IMR-90 (cell line): Measurements from ENCODE around the gene CREBL2. TPM values are rescaled to one million over a fixed set of nuclear protein-coding genes. Genes with fewer than 3 reads are reported as not detected.
A peak's percentile ranks its signal among the peaks of the same experiment; 100 is the strongest.

Experiments used
- ATAC-seq: fragments of 200-7000 bp; cut with Tn5 transposase; 2 replicates; pipeline ENCODE4 v1.9.1; 2020; ENCODE audit warnings: low read depth, mild to moderate bottlenecking, moderate library complexity
- BruUV-seq: library from RNA; stranded (reverse); fragments of 400-500 nt; replicated peaks from 2 replicates; lab custom pipeline; 2021; lab: Mats Ljungman, UMichigan
- CTCF ChIA-PET: fragments of 300-600 bp; formaldehyde crosslinking; extraction: SDS; loops from one replicate; lab custom pipeline; 2021; ENCODE audit warnings: antibody characterized with exemption; lab: Yijun Ruan, JAX
- POLR2A ChIA-PET: fragments of 300-600 bp; sonication (Branson Sonifier 250); formaldehyde crosslinking; loops from one replicate; lab custom pipeline; 2022; ENCODE audit warnings: antibody characterized with exemption; ENCODE audit not compliant: unreplicated experiment; lab: Charles Lee
- DNase-seq: peaks from one replicate; pipeline ENCODE4 v3.0.0; 2013
- H2AFZ ChIP-seq: replicated peaks from 2 replicates; pipeline ENCODE3; 2013; ENCODE audit warnings: low read length, mild to moderate bottlenecking; ENCODE audit not compliant: poor library complexity
- H2AK5ac ChIP-seq: 2 replicates; pipeline ENCODE4 v1.6.1; 2013; ENCODE audit warnings: low read depth, low read length, inconsistent platforms
- H2AK9ac ChIP-seq: replicated peaks from 2 replicates; pipeline ENCODE3; 2013; ENCODE audit warnings: mild to moderate bottlenecking, low read depth, low read length, moderate library complexity; ENCODE audit not compliant: poor library complexity
- H2BK120ac ChIP-seq: 2 replicates; pipeline ENCODE4 v1.6.1; 2013; ENCODE audit warnings: low read depth, low read length, inconsistent platforms
- H2BK15ac ChIP-seq: 3 replicates; pipeline ENCODE4 v1.6.1; 2013; ENCODE audit warnings: low read depth, low read length, inconsistent platforms
- H2BK20ac ChIP-seq: 2 replicates; pipeline ENCODE4 v1.6.1; 2013; ENCODE audit warnings: low read depth, mild to moderate bottlenecking, inconsistent platforms, low read length, moderate library complexity
- H2BK5ac ChIP-seq: 2 replicates; pipeline ENCODE4 v1.6.1; 2013; ENCODE audit warnings: mild to moderate bottlenecking, low read depth, low read length, inconsistent platforms; ENCODE audit not compliant: poor library complexity, severe bottlenecking
- H3K14ac ChIP-seq: replicated peaks from 2 replicates; pipeline ENCODE4 v1.6.1; 2013; ENCODE audit warnings: low read depth, low read length, inconsistent platforms
- H3K18ac ChIP-seq: 2 replicates; pipeline ENCODE4 v1.6.1; 2013; ENCODE audit warnings: low read depth, low read length, control low read depth
- H3K23ac ChIP-seq: 2 replicates; pipeline ENCODE4 v1.6.1; 2013; ENCODE audit warnings: low read depth, low read length, inconsistent platforms
- H3K27ac ChIP-seq: 2 replicates; pipeline ENCODE4 v1.5.1; 2013; ENCODE audit warnings: mild to moderate bottlenecking, control low read depth, low read length; ENCODE audit not compliant: insufficient read depth
- H3K27me3 ChIP-seq: 2 replicates; pipeline ENCODE4 v1.6.1; 2013; ENCODE audit warnings: low read length; ENCODE audit not compliant: control insufficient read depth, insufficient read depth
- H3K36me3 ChIP-seq: 2 replicates; pipeline ENCODE4 v1.6.1; 2013; ENCODE audit warnings: low read length, mixed read lengths; ENCODE audit not compliant: control insufficient read depth, insufficient read depth
- H3K4ac ChIP-seq: 2 replicates; pipeline ENCODE4 v1.6.1; 2013; ENCODE audit warnings: low read depth, low read length, inconsistent platforms
- H3K4me1 ChIP-seq: 2 replicates; pipeline ENCODE4 v1.6.1; 2013; ENCODE audit warnings: low read length, mixed read lengths; ENCODE audit not compliant: control insufficient read depth, insufficient read depth
- H3K4me2 ChIP-seq: 2 replicates; pipeline ENCODE4 v1.6.1; 2013; ENCODE audit warnings: low read depth, mild to moderate bottlenecking, control low read depth, low read length, moderate library complexity
- H3K4me3 ChIP-seq: 2 replicates; pipeline ENCODE4 v1.5.1; 2013; ENCODE audit warnings: low read depth, mild to moderate bottlenecking, control low read depth, low read length, moderate library complexity; ENCODE audit not compliant: insufficient read depth
- H3K56ac ChIP-seq: 2 replicates; pipeline ENCODE4 v1.6.1; 2013; ENCODE audit warnings: low read length, inconsistent platforms; ENCODE audit not compliant: insufficient read depth; ENCODE audit errors: extremely low read depth
- H3K79me1 ChIP-seq, 2 experiments: 2 replicates each; pipeline ENCODE4 v1.6.1; 2013; ENCODE audit warnings: low read length in 2 of 2, inconsistent platforms in 1 of 2, low read depth in 1 of 2
- H3K9ac ChIP-seq: 2 replicates; pipeline ENCODE4 v1.6.1; 2013; ENCODE audit warnings: low read depth, low read length, control low read depth
- H3K9me1 ChIP-seq: 2 replicates; pipeline ENCODE4 v1.6.1; 2013; ENCODE audit warnings: low read length, inconsistent platforms; ENCODE audit not compliant: insufficient read depth
- H3K9me3 ChIP-seq: 2 replicates; pipeline ENCODE4 v1.6.1; 2013; ENCODE audit warnings: low read length; ENCODE audit not compliant: control insufficient read depth, insufficient read depth
- H4K20me1 ChIP-seq: 2 replicates; pipeline ENCODE4 v1.6.1; 2013; ENCODE audit warnings: low read length, inconsistent platforms; ENCODE audit not compliant: insufficient read depth
- H4K5ac ChIP-seq: 2 replicates; pipeline ENCODE4 v1.6.1; 2013; ENCODE audit warnings: mild to moderate bottlenecking, low read depth, low read length, control low read depth
- H4K8ac ChIP-seq, 2 experiments: 2 replicates each; pipeline ENCODE4 v1.6.1; 2013; ENCODE audit warnings: low read depth in 2 of 2, low read length in 2 of 2, control low read depth in 1 of 2, inconsistent platforms in 1 of 2
- H4K91ac ChIP-seq: 2 replicates; pipeline ENCODE4 v1.6.1; 2013; ENCODE audit warnings: low read depth, low read length, inconsistent platforms; ENCODE audit not compliant: insufficient read depth
- BHLHE40 ChIP-seq: fragments of 150-350 bp; IDR thresholded peaks from 2 replicates; pipeline ENCODE4 v1.6.1; 2016; ENCODE audit warnings: mild to moderate bottlenecking, low read depth, low read length
- CEBPB ChIP-seq: IDR thresholded peaks from 2 replicates; pipeline ENCODE4 v1.6.1; 2012; ENCODE audit warnings: low read depth, low read length, improper control_type of control experiment
- CHD1 ChIP-seq: IDR thresholded peaks from 2 replicates; pipeline ENCODE4 v1.6.1; 2012; ENCODE audit warnings: low read depth, low read length, improper control_type of control experiment
- FOS ChIP-seq: fragments of 150-350 bp; IDR thresholded peaks from 2 replicates; pipeline ENCODE4 v1.6.1; 2016; ENCODE audit warnings: low read depth, low read length
- MAFK ChIP-seq: IDR thresholded peaks from 2 replicates; pipeline ENCODE4 v1.6.1; 2012; ENCODE audit warnings: low read depth, low read length, improper control_type of control experiment
- MAZ ChIP-seq: IDR thresholded peaks from 2 replicates; pipeline ENCODE4 v1.6.1; 2012; ENCODE audit warnings: low read depth, mild to moderate bottlenecking, low read length, improper control_type of control experiment, moderate library complexity, borderline replicate concordance
- MXI1 ChIP-seq: IDR thresholded peaks from 2 replicates; pipeline ENCODE4 v1.6.1; 2012; ENCODE audit warnings: low read depth, mild to moderate bottlenecking, low read length, moderate library complexity, borderline replicate concordance
- NFE2L2 ChIP-seq: fragments of 150-350 bp; IDR thresholded peaks from 2 replicates; pipeline ENCODE4 v1.6.1; 2016; ENCODE audit warnings: low read depth, mild to moderate bottlenecking, low read length
- POLR2A ChIP-seq: IDR thresholded peaks from 2 replicates; pipeline ENCODE4 v1.6.1; 2012; ENCODE audit warnings: mild to moderate bottlenecking, low read depth, low read length
- RAD21 ChIP-seq: IDR thresholded peaks from 2 replicates; pipeline ENCODE4 v1.6.1; 2012; ENCODE audit warnings: low read length, improper control_type of control experiment
- RCOR1 ChIP-seq: IDR thresholded peaks from 2 replicates; pipeline ENCODE4 v1.6.1; 2012; ENCODE audit warnings: mild to moderate bottlenecking, low read length, improper control_type of control experiment; ENCODE audit not compliant: insufficient replicate concordance
- RFX5 ChIP-seq: IDR thresholded peaks from 2 replicates; pipeline ENCODE4 v1.8.0; 2012; ENCODE audit warnings: low read depth, mild to moderate bottlenecking, low read length, moderate library complexity
- SMC3 ChIP-seq: fragments of 150-350 bp; IDR thresholded peaks from 2 replicates; pipeline ENCODE4 v1.6.1; 2016; ENCODE audit warnings: low read depth, mild to moderate bottlenecking, antibody characterized with exemption, low read length, moderate library complexity
- WGBS, 2 experiments: methylation state at CpG; one replicate each; pipeline versions ENCODE4 v1.1.5 to v1.1.7; 2013; ENCODE audit warnings: missing lambda C conversion rate in 2 of 2; ENCODE audit not compliant: insufficient read length in 1 of 2; ENCODE audit errors: extremely low coverage in 2 of 2; 5-methylcytosine and 5-hydroxymethylcytosine counted together
- dilution Hi-C: fragments of 300-500 bp; cut with HindIII; formaldehyde crosslinking; loops from one replicate; pipeline ENCODE4 v1.14.3; 2018; ENCODE audit warnings: low sequenced_read_pairs; ENCODE audit not compliant: unreplicated experiment
- in situ Hi-C: fragments of 300-500 bp; cut with MboI; formaldehyde crosslinking; loops from 3 replicates; pipeline ENCODE4 v1.14.3; 2019; ENCODE audit warnings: low sequenced_read_pairs, inconsistent platforms, mixed read lengths
- intact Hi-C: fragments of 100-400 bp; cut with micrococcal nuclease; formaldehyde crosslinking; loops from 2 replicates; pipeline ENCODE4 v1.10.0; 2022
- polyA plus RNA-seq, 3 experiments: library from polyadenylated mRNA; depleted of rRNA; stranded (reverse); fragments of >200 nt; gene quantifications; 2 replicates each; pipeline ENCODE4 v1.2.3, GENCODE V29; 2012; ENCODE audit warnings: low replicate concordance in 1 of 3
- total RNA-seq: library from RNA; depleted of rRNA; stranded (reverse); fragments of >200 nt; gene quantifications from 2 replicates; pipeline ENCODE4 v1.2.3, GENCODE V29; 2012
- TF ChIP-seq, protein P1 (sequence below): fragments of 150-350 bp; IDR thresholded peaks from 2 replicates; pipeline ENCODE4 v1.6.1; 2016; ENCODE audit warnings: low read depth, mild to moderate bottlenecking, low read length, moderate library complexity, borderline replicate concordance
- TF ChIP-seq, protein P2 (sequence below): conservative IDR thresholded peaks from 2 replicates; pipeline ENCODE4 v1.5.1; 2012; ENCODE audit warnings: mild to moderate bottlenecking, low read depth, low read length, improper control_type of control experiment
- TF ChIP-seq, protein P3 (sequence below): fragments of 150-350 bp; IDR thresholded peaks from 2 replicates; pipeline ENCODE4 v1.6.1; 2017; ENCODE audit warnings: mild to moderate bottlenecking, antibody characterized with exemption, low read length, low read depth

Gene CREBL2
- total and polyA plus RNA-seq, 2 of the 4 experiments (the other 2 are of a cell fraction): 11.5 to 19.0 TPM

GRCh38 chr12:12673296-12673695, 61.6 kb downstream of the CREBL2 start:
- H3K4me3 ChIP-seq: no peak overlapping the region
- intact Hi-C loops (no loop called here), in situ Hi-C loops (no loop called here), dilution Hi-C loops (no loop called here)
- no peak overlapping the region for H2BK5ac ChIP-seq
- H2AK5ac ChIP-seq: peak overlapping the region; percentile 65; the same call in 1 of the 2 replicates
- no peak overlapping the region for H4K8ac ChIP-seq
- H3K56ac ChIP-seq: no peak overlapping the region
- H2BK120ac ChIP-seq: no peak overlapping the region
- ATAC-seq: no peak
- H3K14ac ChIP-seq: no peak overlapping the region
- no peak overlapping the region for H2BK20ac ChIP-seq
- no peaks in the 10 kb centered on the region for H4K20me1 ChIP-seq
- no peak overlapping the region for H4K5ac ChIP-seq
- BruUV-seq: no TSS peak
- H3K18ac ChIP-seq: no peak overlapping the region
- H3K4ac ChIP-seq: peak overlapping the region; percentile 43; the same call in 1 of the 2 replicates
- no peak overlapping the region for H2BK15ac ChIP-seq
- peak; percentile 13 for DNase-seq
- no peaks in the 10 kb centered on the region for H3K79me1 ChIP-seq
- H3K4me1 ChIP-seq: peaks cover 3% of the 10 kb centered on the region; the same call in 1 of the 2 replicates
- TF ChIP-seq, protein P1, sequence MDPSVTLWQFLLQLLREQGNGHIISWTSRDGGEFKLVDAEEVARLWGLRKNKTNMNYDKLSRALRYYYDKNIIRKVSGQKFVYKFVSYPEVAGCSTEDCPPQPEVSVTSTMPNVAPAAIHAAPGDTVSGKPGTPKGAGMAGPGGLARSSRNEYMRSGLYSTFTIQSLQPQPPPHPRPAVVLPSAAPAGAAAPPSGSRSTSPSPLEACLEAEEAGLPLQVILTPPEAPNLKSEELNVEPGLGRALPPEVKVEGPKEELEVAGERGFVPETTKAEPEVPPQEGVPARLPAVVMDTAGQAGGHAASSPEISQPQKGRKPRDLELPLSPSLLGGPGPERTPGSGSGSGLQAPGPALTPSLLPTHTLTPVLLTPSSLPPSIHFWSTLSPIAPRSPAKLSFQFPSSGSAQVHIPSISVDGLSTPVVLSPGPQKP: no peak
- TF ChIP-seq POLR2A: no peak
- TF ChIP-seq MAZ: no peak
- TF ChIP-seq NFE2L2: no peak
- no peak for TF ChIP-seq BHLHE40
- TF ChIP-seq, protein P2, sequence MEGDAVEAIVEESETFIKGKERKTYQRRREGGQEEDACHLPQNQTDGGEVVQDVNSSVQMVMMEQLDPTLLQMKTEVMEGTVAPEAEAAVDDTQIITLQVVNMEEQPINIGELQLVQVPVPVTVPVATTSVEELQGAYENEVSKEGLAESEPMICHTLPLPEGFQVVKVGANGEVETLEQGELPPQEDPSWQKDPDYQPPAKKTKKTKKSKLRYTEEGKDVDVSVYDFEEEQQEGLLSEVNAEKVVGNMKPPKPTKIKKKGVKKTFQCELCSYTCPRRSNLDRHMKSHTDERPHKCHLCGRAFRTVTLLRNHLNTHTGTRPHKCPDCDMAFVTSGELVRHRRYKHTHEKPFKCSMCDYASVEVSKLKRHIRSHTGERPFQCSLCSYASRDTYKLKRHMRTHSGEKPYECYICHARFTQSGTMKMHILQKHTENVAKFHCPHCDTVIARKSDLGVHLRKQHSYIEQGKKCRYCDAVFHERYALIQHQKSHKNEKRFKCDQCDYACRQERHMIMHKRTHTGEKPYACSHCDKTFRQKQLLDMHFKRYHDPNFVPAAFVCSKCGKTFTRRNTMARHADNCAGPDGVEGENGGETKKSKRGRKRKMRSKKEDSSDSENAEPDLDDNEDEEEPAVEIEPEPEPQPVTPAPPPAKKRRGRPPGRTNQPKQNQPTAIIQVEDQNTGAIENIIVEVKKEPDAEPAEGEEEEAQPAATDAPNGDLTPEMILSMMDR: no peak
- no peak for TF ChIP-seq MAFK
- no peak for TF ChIP-seq MXI1
- TF ChIP-seq CHD1: no peak
- TF ChIP-seq FOS: no peak
- no peak for TF ChIP-seq RAD21
- no peak for TF ChIP-seq RFX5
- no peak for TF ChIP-seq CEBPB
- no peak for TF ChIP-seq RCOR1
- no peak for TF ChIP-seq SMC3
- TF ChIP-seq, protein P3, sequence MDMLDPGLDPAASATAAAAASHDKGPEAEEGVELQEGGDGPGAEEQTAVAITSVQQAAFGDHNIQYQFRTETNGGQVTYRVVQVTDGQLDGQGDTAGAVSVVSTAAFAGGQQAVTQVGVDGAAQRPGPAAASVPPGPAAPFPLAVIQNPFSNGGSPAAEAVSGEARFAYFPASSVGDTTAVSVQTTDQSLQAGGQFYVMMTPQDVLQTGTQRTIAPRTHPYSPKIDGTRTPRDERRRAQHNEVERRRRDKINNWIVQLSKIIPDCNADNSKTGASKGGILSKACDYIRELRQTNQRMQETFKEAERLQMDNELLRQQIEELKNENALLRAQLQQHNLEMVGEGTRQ: no peak
- H4K91ac ChIP-seq: no peak overlapping the region
- 100% methylated on average over 2 of the region's 3 CpGs; no CpG with 5 or more reads in 1 of the 2 experiments for WGBS, 2 experiments
- ChIA-PET POLR2A (no interaction called here), CTCF (interaction anchor here (0.6 kb wide), 2 partner anchors 114 to 539 kb away, joined by 3 to 6 read pairs; no protein-coding TSS in a partner anchor)
- peaks cover 4% of the 10 kb centered on the region; the same call in 1 of the 2 replicates for H3K9me1 ChIP-seq
- H3K27ac ChIP-seq: no peak overlapping the region
- H3K23ac ChIP-seq: 0 out of 2 replicates have a peak overlapping the region, but pooled peaks have one; percentile 46
- no peak overlapping the region for H2AK9ac ChIP-seq
- H2AFZ ChIP-seq: peak overlapping the region; percentile 36
- H3K27me3 ChIP-seq: peaks cover 3% of the 10 kb centered on the region; the same call in 1 of the 2 replicates
- H3K9ac ChIP-seq: no peak overlapping the region
- no peaks in the 10 kb centered on the region for H3K36me3 ChIP-seq
- H3K9me3 ChIP-seq: no peaks in the 10 kb centered on the region
- H3K4me2 ChIP-seq: no peak overlapping the region
